Measurements from ENCODE around the gene ERMP1. TPM values are rescaled to one million over a fixed set of nuclear protein-coding genes. Genes with fewer than 3 reads are reported as not detected.

The ERMP1 gene
- total RNA-seq, 1 experiment from 2014 or later, result 17.8 TPM

DNA sequence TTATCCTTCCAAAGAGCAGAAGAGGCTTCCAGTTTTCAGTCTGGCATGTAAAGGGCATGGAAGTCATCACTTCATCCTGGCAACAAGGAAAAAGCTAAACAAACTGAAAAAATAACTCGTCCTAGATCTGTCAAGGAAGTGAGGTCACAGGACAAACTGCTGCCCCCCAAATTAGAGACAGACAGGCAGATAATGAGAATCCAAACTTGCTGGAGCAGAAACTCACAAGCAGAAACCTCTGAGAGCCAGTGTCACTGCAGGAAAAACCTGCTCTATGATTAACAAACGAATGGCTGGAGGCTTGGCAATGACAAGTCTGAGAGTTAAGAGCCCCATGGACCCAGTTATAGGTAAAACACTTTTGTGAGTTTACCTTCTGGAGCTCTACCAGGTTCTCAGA is 38.9 kb upstream of the ERMP1 start:
- no peak overlapping the region for H2AFZ ChIP-seq (ENCODE audit: low read length)
- ChIA-PET POLR2A (ENCODE audit: unreplicated experiment) (no interaction called here), CTCF (no interaction called here)
- TF ChIP-seq EZH2 (IDR thresholded peaks at IDR 0.05; ENCODE audit: low read length, unreplicated experiment), result no peak
- no peak for TF ChIP-seq EZH2phosphoT487 (IDR thresholded peaks at IDR 0.05; ENCODE audit: borderline replicate concordance, low read length)
- TF ChIP-seq, protein P1, sequence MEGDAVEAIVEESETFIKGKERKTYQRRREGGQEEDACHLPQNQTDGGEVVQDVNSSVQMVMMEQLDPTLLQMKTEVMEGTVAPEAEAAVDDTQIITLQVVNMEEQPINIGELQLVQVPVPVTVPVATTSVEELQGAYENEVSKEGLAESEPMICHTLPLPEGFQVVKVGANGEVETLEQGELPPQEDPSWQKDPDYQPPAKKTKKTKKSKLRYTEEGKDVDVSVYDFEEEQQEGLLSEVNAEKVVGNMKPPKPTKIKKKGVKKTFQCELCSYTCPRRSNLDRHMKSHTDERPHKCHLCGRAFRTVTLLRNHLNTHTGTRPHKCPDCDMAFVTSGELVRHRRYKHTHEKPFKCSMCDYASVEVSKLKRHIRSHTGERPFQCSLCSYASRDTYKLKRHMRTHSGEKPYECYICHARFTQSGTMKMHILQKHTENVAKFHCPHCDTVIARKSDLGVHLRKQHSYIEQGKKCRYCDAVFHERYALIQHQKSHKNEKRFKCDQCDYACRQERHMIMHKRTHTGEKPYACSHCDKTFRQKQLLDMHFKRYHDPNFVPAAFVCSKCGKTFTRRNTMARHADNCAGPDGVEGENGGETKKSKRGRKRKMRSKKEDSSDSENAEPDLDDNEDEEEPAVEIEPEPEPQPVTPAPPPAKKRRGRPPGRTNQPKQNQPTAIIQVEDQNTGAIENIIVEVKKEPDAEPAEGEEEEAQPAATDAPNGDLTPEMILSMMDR (conservative IDR thresholded peaks at IDR 0.05; ENCODE audit: low read depth, low read length), result no peak
- no TSS peak for BruUV-seq (replicated peaks)
- H3K27me3 ChIP-seq (ENCODE audit: low read length), result no peaks in the 10 kb centered on the region
- no peaks in the 10 kb centered on the region for H3K9me3 ChIP-seq (ENCODE audit: low read length)
- no peak overlapping the region for H3K4me3 ChIP-seq (ENCODE audit: low read length)
- intact Hi-C loops (cut with micrococcal nuclease), result no loop called here
- H3K36me3 ChIP-seq (ENCODE audit: low read depth, low read length), result no peaks in the 10 kb centered on the region
- H3K9ac ChIP-seq (ENCODE audit: low read length), result no peak overlapping the region
- H3K27ac ChIP-seq (ENCODE audit: low read length), result no peak overlapping the region
- H4K20me1 ChIP-seq (ENCODE audit: low read length), result no peaks in the 10 kb centered on the region
- no peaks in the 10 kb centered on the region for H3K4me1 ChIP-seq (ENCODE audit: insufficient read depth, low read length)
- H3K79me2 ChIP-seq (ENCODE audit: low read length), result no peaks in the 10 kb centered on the region
- no peak for DNase-seq
- H3F3A ChIP-seq (ENCODE audit: low read length, unreplicated experiment), result no peaks in the 10 kb centered on the region
- H3K9me2 ChIP-seq (replicated peaks; ENCODE audit: low read length), result no peaks in the 10 kb centered on the region
- H3K4me2 ChIP-seq (ENCODE audit: low read length), result no peak overlapping the region
- ATAC-seq, result no peak

DNA sequence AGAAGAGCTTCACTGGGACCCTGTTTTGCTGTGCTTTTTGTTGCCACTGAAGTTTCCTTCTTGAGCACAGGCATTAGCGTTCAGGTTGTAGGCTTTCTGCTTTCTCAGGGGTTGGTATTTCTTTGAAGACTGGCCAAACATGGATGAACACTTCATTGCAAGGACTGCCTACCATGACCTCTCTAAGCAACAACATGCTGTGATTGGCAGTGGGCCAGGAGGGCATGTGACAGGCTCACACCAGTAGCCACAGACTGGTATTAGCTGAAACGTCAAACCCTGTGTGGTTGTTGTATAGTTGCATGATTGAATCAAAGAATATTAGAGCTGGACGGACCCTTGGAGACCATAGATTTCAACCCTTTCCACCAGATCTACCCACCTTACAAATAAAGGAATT is 37.8 kb upstream of the ERMP1 start:
- H4K20me1 ChIP-seq (ENCODE audit: low read length), result no peaks in the 10 kb centered on the region
- DNase-seq (no peak), ATAC-seq (no peak)
- H3K27ac ChIP-seq (ENCODE audit: low read length), result no peak overlapping the region
- TF ChIP-seq, protein P1 (conservative IDR thresholded peaks at IDR 0.05; ENCODE audit: low read depth, low read length), result no peak
- no peak for TF ChIP-seq EZH2phosphoT487 (IDR thresholded peaks at IDR 0.05; ENCODE audit: borderline replicate concordance, low read length)
- no peak overlapping the region for H3K4me3 ChIP-seq (ENCODE audit: low read length)
- H3K4me2 ChIP-seq (ENCODE audit: low read length), result no peak overlapping the region
- no peaks in the 10 kb centered on the region for H3K9me3 ChIP-seq (ENCODE audit: low read length)
- no TSS peak for BruUV-seq (replicated peaks)
- H3K9ac ChIP-seq (ENCODE audit: low read length), result no peak overlapping the region
- H3K79me2 ChIP-seq (ENCODE audit: low read length), result no peaks in the 10 kb centered on the region
- ChIA-PET POLR2A (ENCODE audit: unreplicated experiment) (no interaction called here), CTCF (no interaction called here)
- no peak overlapping the region for H2AFZ ChIP-seq (ENCODE audit: low read length)
- H3K9me2 ChIP-seq (replicated peaks; ENCODE audit: low read length), result no peaks in the 10 kb centered on the region
- H3K27me3 ChIP-seq (ENCODE audit: low read length), result no peaks in the 10 kb centered on the region
- H3K36me3 ChIP-seq (ENCODE audit: low read depth, low read length), result no peaks in the 10 kb centered on the region
- intact Hi-C loops (cut with micrococcal nuclease), result no loop called here
- H3F3A ChIP-seq (ENCODE audit: low read length, unreplicated experiment), result no peaks in the 10 kb centered on the region
- H3K4me1 ChIP-seq (ENCODE audit: insufficient read depth, low read length), result no peaks in the 10 kb centered on the region

DNA sequence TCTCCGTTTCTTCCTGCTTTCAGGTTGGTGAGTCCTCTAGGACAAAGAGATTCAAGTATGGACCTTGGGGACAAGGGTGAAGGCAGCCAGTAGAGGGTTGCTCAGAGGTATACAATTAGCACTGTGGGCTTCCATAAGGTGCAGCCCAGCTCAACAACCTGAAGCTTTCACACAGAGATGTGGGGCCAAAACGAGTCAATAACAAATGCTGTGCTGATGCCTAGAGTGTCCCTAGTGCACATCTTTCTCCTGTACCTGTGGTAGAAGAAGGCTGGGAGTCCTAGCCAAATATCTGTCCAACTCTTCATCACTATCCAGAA is 37.1 kb upstream of the ERMP1 start:
- Histone ChIP-seq H3K4me3 (ENCODE audit: low read length) (no peak overlapping the region), H3K27me3 (ENCODE audit: low read length) (no peaks in the 10 kb centered on the region), H3K9me3 (ENCODE audit: low read length) (no peaks in the 10 kb centered on the region), H3K9ac (ENCODE audit: low read length) (no peak overlapping the region), H3K4me1 (ENCODE audit: insufficient read depth, low read length) (no peaks in the 10 kb centered on the region), H3K4me2 (ENCODE audit: low read length) (no peak overlapping the region), H3K36me3 (ENCODE audit: low read depth, low read length) (no peaks in the 10 kb centered on the region), H3K27ac (ENCODE audit: low read length) (no peak overlapping the region), H4K20me1 (ENCODE audit: low read length) (no peaks in the 10 kb centered on the region), H2AFZ (ENCODE audit: low read length) (no peak overlapping the region), H3F3A (ENCODE audit: low read length, unreplicated experiment) (no peaks in the 10 kb centered on the region), H3K9me2 (replicated peaks; ENCODE audit: low read length) (no peaks in the 10 kb centered on the region), H3K79me2 (ENCODE audit: low read length) (no peaks in the 10 kb centered on the region)
- TF ChIP-seq EZH2 (IDR thresholded peaks at IDR 0.05; ENCODE audit: low read length, unreplicated experiment) (no peak), EZH2phosphoT487 (IDR thresholded peaks at IDR 0.05; ENCODE audit: borderline replicate concordance, low read length) (no peak)
- TF ChIP-seq, protein P1 (conservative IDR thresholded peaks at IDR 0.05; ENCODE audit: low read depth, low read length), result no peak
- POLR2A ChIA-PET (ENCODE audit: unreplicated experiment), result no interaction called here
- no peak for ATAC-seq
- DNase-seq, result no peak
- CTCF ChIA-PET, result no interaction called here
- BruUV-seq (replicated peaks), result no TSS peak
- intact Hi-C loops (cut with micrococcal nuclease), result no loop called here

Measured in PC-3 (cell line).